NT2/D1 (cell line): ENCODE results near the gene PACSIN2.
"Not testable (repeated sequence)": the region's sequence is repeated elsewhere in the genome, so short reads cannot be mapped to it uniquely, and the experiment has no call there.

Experiments used
- DNase-seq: peaks from one replicate; pipeline ENCODE4 v3.0.0-alpha.2; 2011; ENCODE audit warnings: low read depth, low spot score
- H3K27me3 ChIP-seq: 2 replicates; pipeline ENCODE4 v1.6.0; 2011; ENCODE audit warnings: mild to moderate bottlenecking; ENCODE audit not compliant: insufficient read length, insufficient read depth
- H3K36me3 ChIP-seq: 2 replicates; pipeline ENCODE4 v1.6.1; 2011; ENCODE audit warnings: mild to moderate bottlenecking, low read length, mixed read lengths; ENCODE audit not compliant: insufficient read depth, insufficient read length
- H3K4me1 ChIP-seq: 2 replicates; pipeline ENCODE4 v1.5.1; 2011; ENCODE audit not compliant: insufficient read depth, insufficient read length
- H3K4me3 ChIP-seq: 2 replicates; pipeline ENCODE4 v1.5.1; 2011; ENCODE audit warnings: low read depth; ENCODE audit not compliant: insufficient read length
- H3K9ac ChIP-seq: 2 replicates; pipeline ENCODE4 v1.6.0; 2011; ENCODE audit warnings: low read depth; ENCODE audit not compliant: insufficient read length
- H3K9me3 ChIP-seq: 2 replicates; pipeline ENCODE4 v1.5.1; 2011; ENCODE audit warnings: mild to moderate bottlenecking, low read length; ENCODE audit not compliant: insufficient read depth
- SUZ12 ChIP-seq: IDR thresholded peaks from 2 replicates; pipeline ENCODE4 v1.6.1; 2011; ENCODE audit not compliant: insufficient read length, insufficient read depth; ENCODE audit errors: extremely low read depth
- YY1 ChIP-seq: IDR thresholded peaks from 2 replicates; pipeline ENCODE4 v1.6.1; 2011; ENCODE audit not compliant: insufficient read length, insufficient read depth
- ZNF274 ChIP-seq: IDR thresholded peaks from 2 replicates; pipeline ENCODE4 v1.6.1; 2011; ENCODE audit warnings: mild to moderate bottlenecking, low read depth, low read length

Gene PACSIN2

DNA sequence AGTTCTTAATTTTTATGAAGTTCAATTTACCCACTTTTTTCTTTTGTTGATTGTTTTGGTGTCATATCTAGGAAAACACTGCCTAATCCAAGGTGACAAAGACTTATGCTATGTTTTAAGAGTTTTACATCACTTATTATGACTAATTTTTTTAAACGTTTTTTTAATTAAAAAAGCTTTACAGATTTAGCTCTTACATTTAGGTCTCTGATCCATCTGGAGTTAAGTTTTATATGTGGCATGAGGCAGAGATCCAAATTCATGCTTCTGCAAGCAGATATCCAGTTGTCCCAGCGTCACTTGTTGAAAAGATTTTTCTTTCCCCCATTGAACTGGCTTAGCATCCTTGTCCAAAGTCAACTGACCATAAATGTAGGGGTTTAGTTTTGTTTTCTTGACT is 72.6 kb downstream of the PACSIN2 start:
- TF ChIP-seq ZNF274 (no peak), YY1 (no peak), SUZ12 (no peak)
- DNase-seq, result no peak
- peaks cover 14% of the 10 kb centered on the region for H3K36me3 ChIP-seq
- H3K4me3 ChIP-seq, result no peak overlapping the region
- no peak overlapping the region for H3K9ac ChIP-seq
- H3K27me3 ChIP-seq, result no peaks in the 10 kb centered on the region
- peaks cover 24% of the 10 kb centered on the region for H3K4me1 ChIP-seq
- H3K9me3 ChIP-seq, result no peaks in the 10 kb centered on the region

DNA sequence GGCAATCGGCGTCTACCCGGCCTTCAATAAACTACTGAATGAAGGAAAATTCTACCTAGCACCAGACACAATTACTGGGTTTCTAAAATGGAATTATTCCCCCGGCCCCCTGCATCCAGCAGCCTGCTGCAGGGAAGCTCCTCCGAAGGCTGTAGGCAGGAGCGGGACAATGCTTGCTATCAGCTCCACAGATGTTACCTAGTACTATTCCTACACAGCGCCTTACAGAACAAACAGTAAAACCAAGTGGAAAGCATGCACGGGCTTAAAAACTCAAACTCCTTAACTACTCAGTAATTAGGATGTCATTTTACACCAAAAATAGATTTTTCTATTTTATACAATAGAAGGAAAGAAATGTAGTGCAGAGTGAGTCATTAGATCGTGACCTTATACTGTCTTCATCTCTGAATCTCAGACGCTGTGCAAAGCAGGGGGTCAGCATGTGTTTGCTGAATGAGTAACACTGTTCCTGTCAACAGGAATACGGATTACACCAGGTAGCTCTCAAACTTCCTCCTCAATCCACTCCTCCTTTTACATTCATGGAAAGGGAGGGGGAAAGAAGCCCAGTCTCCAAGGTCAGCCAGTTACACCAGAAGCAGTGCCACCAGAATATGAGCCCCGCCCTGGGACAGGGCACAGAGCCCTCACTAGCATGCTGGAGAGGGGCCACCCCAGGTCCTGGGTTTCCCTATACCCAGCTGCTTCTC is 74.9 kb downstream of the PACSIN2 start:
- TF ChIP-seq ZNF274 (no peak), SUZ12 (no peak), YY1 (no peak)
- DNase-seq, result no peak
- Histone ChIP-seq H3K9me3 (no peaks in the 10 kb centered on the region), H3K27me3 (no peaks in the 10 kb centered on the region), H3K4me1 (peaks cover 19% of the 10 kb centered on the region), H3K4me3 (no peak overlapping the region), H3K9ac (no peak overlapping the region), H3K36me3 (peaks cover 7% of the 10 kb centered on the region)

DNA sequence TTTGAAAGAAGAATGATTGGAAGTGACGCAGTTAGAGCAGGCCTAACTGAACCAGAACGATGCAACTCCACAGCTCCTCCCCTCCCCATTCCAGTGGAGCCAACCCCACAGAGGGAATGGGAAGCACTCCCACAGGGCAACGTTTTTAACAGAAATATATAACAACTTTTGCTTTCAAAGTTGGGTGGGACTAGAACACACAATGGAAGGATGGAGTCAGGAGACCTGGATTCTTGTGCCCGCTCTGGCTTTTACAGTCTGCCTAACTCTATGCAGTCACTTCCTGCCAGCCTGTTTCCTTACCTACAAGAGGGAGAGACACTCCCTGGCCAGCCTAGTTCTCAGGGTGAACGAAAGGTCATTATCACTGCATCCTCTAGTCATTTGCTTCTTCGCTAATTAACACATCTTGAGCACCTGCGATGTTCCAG is 75.5 kb downstream of the PACSIN2 start:
- TF ChIP-seq ZNF274 (no peak), YY1 (no peak), SUZ12 (no peak)
- Histone ChIP-seq H3K9ac (no peak overlapping the region), H3K27me3 (no peaks in the 10 kb centered on the region), H3K9me3 (no peaks in the 10 kb centered on the region), H3K36me3 (peaks cover 6% of the 10 kb centered on the region), H3K4me1 (peaks cover 18% of the 10 kb centered on the region), H3K4me3 (no peak overlapping the region)
- no peak for DNase-seq

DNA sequence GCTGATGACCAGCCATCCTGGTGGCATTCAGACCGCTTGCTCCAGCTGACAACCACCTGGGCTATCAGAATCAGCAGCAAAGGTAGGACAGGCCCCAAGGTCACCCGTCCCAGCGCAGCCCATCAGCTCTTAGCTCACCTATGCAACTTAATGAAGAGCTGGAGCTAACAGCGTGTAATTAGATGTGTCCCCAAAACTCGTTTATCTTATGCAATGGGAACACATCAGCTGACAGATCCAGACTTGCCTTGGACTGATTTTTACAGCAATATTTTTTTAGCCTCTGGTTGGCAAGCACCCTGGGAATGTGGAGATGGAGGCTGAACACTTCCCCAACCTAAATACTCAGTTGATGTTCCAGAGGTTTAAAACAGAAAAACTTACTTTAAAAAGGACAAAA is 76.0 kb downstream of the PACSIN2 start:
- no peak overlapping the region for H3K9ac ChIP-seq
- H3K36me3 ChIP-seq, result peaks cover 6% of the 10 kb centered on the region
- DNase-seq, result no peak
- H3K4me3 ChIP-seq, result no peak overlapping the region
- TF ChIP-seq SUZ12 (no peak), ZNF274 (no peak), YY1 (no peak)
- H3K4me1 ChIP-seq, result peaks cover 18% of the 10 kb centered on the region
- H3K27me3 ChIP-seq, result no peaks in the 10 kb centered on the region
- no peaks in the 10 kb centered on the region for H3K9me3 ChIP-seq

DNA sequence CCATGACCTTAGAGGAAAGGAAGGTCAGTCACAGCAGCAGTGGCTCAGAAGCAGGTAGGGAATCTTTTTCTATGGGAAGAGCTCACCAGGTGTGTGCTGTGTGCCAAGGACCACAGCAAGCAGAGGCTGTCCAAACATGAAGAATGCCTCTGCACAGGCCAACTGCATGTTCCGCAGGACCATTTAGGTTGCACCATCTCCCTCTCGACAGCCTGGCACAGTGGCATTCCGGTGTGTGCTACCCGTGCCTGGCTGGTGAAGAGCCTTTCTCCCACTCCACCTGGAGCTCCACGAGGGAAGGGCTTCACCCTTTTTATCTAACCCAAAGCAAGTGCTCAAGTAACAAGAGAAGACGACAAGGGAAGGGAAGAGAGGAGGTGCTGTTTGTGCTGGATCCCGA is 76.5 kb downstream of the PACSIN2 start:
- no peak for DNase-seq

DNA sequence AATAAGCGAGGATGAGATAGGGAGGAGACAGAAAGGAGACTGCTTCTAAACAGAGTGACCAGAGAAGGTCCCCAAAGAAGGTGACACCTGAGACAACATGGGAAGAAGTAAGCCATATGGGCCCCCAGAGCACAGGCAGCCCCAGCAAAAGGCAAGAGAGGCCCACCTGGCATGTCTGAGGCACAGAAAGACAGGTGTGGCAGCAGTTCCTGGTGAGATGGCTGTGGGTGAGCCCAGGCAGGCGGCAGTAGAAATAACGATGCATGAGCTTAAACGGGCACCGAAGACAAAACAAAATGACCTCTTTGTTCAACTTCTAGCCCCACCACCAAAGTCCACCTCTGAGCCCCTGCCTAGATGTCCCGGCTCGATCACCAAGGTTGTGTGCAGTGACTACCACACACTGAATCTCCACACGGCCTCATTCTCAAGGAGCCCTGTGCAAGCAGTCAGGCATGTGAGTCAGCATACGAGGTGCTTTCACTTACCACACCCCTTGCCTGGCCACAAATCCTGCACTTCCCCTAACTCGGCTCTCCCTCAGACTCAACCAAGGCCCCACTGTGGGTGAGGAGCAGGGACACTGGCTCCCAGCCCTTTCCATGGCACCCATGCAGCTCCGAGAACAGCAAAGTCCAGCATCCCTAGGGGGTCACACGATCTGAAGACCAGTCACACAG is 77.6 kb downstream of the PACSIN2 start:
- H3K9ac ChIP-seq, result no peak overlapping the region
- peaks cover 6% of the 10 kb centered on the region for H3K36me3 ChIP-seq
- TF ChIP-seq YY1, result no peak
- TF ChIP-seq SUZ12, result no peak
- no peak for TF ChIP-seq ZNF274
- H3K4me3 ChIP-seq, result no peak overlapping the region
- no peaks in the 10 kb centered on the region for H3K27me3 ChIP-seq
- no peak for DNase-seq
- no peaks in the 10 kb centered on the region for H3K9me3 ChIP-seq
- H3K4me1 ChIP-seq, result peaks cover 18% of the 10 kb centered on the region

More for the DNA sequence above, 76.5 kb downstream of the PACSIN2 start:
- H3K4me1 ChIP-seq, result peaks cover 18% of the 10 kb centered on the region
- no peak overlapping the region for H3K9ac ChIP-seq
- H3K9me3 ChIP-seq, result no peaks in the 10 kb centered on the region
- H3K36me3 ChIP-seq, result peaks cover 6% of the 10 kb centered on the region
- H3K4me3 ChIP-seq, result no peak overlapping the region
- H3K27me3 ChIP-seq, result no peaks in the 10 kb centered on the region
- TF ChIP-seq ZNF274, result no peak
- no peak for TF ChIP-seq SUZ12
- TF ChIP-seq YY1, result no peak

DNA sequence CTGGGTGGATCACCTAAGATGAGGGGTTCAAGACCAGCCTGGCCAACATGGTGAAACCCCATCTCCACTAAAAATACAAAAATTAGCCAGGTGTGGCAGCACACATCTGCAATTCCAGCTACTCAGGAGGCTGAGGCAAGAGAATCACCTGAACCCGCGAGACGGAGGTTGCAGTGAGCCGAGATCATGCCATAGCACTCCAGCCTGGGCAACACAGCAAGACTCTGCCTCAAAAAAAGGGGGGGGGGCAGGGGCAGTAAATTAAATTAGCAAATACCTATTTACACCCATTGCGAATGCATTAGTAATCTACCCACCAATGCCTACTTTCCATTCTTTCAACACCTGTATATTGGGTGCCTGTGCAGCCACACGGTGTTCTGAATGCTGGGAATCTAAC is 78.3 kb downstream of the PACSIN2 start:
- not testable (repeated sequence) for H3K9me3 ChIP-seq, H3K27me3 ChIP-seq, H3K36me3 ChIP-seq, H3K4me3 ChIP-seq, H3K9ac ChIP-seq, DNase-seq
- peaks cover 18% of the 10 kb centered on the region for H3K4me1 ChIP-seq
